Hematopoietic multipotent progenitor cell treated with erythropoietin and hydrocortisone succinate and interleukin-3 and kit ligand, for 15 days (in vitro differentiated cells): Measurements from ENCODE around the gene AP5Z1.
"Not testable (repeated sequence)": the region's sequence is repeated elsewhere in the genome, so short reads cannot be mapped to it uniquely, and the experiment has no call there.

Source experiments
- DNase-seq: peaks from one replicate; pipeline ENCODE4 v3.0.0-alpha.2; 2015; ENCODE audit warnings: low spot score

The AP5Z1 gene

GRCh38 chr7:4788627-4789189, 13.3 kb downstream of the AP5Z1 start:
- no peak for DNase-seq

GRCh38 chr7:4789194-4790077, 14.0 kb downstream of the AP5Z1 start:
- no peak for DNase-seq

- DNase-seq: no peak
These were observed 14.6 kb downstream of the AP5Z1 start for GRCh38 chr7:4790078-4790465.

GRCh38 chr7:4790516-4790991, 15.1 kb downstream of the AP5Z1 start:
- no peak for DNase-seq

- no peak for DNase-seq
These were observed 15.8 kb downstream of the AP5Z1 start for GRCh38 chr7:4791101-4791737.

GRCh38 chr7:4791738-4792536, 16.5 kb downstream of the AP5Z1 start:
- DNase-seq: peak; percentile 82

GRCh38 chr7:4792537-4793126, 17.2 kb downstream of the AP5Z1 start:
- DNase-seq: no peak

- not testable (repeated sequence) for DNase-seq
These were observed 18.1 kb downstream of the AP5Z1 start for GRCh38 chr7:4793385-4793993.

- DNase-seq: not testable (repeated sequence)
These were observed 18.7 kb downstream of the AP5Z1 start for GRCh38 chr7:4794171-4794570.

- DNase-seq: no peak
These were observed 19.3 kb downstream of the AP5Z1 start for GRCh38 chr7:4794591-4795350.

GRCh38 chr7:4796453-4796852, 21.0 kb downstream of the AP5Z1 start:
- no peak for DNase-seq

- peak; percentile 53 for DNase-seq
These were observed 22.7 kb downstream of the AP5Z1 start for GRCh38 chr7:4797858-4798705.

- no peak for DNase-seq
These were observed 23.3 kb downstream of the AP5Z1 start for GRCh38 chr7:4798706-4799235.

- DNase-seq: no peak
These were observed 24.3 kb downstream of the AP5Z1 start for GRCh38 chr7:4799508-4800268.

GRCh38 chr7:4800487-4800886, 25.1 kb downstream of the AP5Z1 start:
- DNase-seq: no peak

GRCh38 chr7:4800926-4801838, 25.8 kb downstream of the AP5Z1 start:
- DNase-seq: no peak

GRCh38 chr7:4801839-4802231, 26.4 kb downstream of the AP5Z1 start:
- DNase-seq: no peak
